Measurements from ENCODE around the gene CPT2.

CPT2 gene

DNA sequence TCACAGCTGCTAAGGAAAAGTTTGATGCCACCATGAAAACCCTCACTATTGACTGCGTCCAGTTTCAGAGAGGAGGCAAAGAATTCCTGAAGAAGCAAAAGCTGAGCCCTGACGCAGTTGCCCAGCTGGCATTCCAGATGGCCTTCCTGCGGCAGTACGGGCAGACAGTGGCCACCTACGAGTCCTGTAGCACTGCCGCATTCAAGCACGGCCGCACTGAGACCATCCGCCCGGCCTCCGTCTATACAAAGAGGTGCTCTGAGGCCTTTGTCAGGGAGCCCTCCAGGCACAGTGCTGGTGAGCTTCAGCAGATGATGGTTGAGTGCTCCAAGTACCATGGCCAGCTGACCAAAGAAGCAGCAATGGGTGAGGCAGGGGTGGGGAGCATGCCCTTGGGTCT is 14.3 kb downstream of the CPT2 start:
- TF ChIP-seq, protein P1, sequence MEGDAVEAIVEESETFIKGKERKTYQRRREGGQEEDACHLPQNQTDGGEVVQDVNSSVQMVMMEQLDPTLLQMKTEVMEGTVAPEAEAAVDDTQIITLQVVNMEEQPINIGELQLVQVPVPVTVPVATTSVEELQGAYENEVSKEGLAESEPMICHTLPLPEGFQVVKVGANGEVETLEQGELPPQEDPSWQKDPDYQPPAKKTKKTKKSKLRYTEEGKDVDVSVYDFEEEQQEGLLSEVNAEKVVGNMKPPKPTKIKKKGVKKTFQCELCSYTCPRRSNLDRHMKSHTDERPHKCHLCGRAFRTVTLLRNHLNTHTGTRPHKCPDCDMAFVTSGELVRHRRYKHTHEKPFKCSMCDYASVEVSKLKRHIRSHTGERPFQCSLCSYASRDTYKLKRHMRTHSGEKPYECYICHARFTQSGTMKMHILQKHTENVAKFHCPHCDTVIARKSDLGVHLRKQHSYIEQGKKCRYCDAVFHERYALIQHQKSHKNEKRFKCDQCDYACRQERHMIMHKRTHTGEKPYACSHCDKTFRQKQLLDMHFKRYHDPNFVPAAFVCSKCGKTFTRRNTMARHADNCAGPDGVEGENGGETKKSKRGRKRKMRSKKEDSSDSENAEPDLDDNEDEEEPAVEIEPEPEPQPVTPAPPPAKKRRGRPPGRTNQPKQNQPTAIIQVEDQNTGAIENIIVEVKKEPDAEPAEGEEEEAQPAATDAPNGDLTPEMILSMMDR (IDR thresholded peaks at IDR 0.05): no peak

DNA sequence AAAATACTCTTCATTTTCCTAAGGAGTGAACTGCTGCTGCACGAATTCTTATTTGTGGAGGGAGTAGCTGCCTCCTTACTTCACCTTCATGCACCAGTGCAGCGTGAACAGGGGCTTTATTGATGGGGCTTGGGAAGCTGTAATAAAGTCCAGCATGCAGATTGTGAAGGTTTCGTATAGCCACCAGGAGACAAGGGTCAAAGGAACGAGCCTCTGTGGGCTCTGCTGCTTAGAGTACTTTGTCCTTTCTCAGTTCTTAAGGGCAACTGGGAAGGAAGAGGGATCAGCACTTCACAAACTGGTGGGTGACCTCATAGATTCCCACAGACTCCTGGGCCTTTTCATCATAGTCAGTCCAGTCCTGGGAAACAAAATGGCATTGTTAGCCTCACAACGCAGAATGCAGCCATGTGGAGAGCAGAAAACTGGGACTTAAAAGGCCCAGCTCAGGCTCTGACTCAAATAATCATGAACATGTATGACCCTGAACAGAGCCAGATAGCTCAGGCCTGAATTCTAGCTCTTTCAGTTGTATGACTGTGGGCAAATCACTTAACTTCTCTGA is 17.8 kb downstream of the CPT2 start:
- TF ChIP-seq, protein P1 (IDR thresholded peaks at IDR 0.05): no peak

DNA sequence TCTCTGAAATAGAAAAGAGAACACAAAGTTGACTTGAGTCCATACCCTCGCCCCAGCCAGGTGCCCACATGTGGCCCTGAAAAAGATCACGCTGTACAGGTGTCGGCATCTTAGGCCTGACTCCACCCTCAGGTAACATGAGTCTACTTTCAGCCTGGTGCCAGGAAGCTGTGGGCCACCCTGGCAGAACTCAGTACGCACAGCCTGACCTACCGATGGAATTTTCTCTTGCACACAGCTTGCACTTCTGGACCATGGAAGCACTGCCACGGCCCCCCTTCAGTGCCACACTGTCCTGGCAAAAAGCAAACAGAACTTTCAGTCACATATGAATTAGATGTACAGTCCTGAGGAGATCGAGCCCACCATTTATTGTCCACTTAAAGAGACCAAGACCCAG is 21.6 kb downstream of the CPT2 start:
- TF ChIP-seq, protein P1 (IDR thresholded peaks at IDR 0.05): no peak

DNA sequence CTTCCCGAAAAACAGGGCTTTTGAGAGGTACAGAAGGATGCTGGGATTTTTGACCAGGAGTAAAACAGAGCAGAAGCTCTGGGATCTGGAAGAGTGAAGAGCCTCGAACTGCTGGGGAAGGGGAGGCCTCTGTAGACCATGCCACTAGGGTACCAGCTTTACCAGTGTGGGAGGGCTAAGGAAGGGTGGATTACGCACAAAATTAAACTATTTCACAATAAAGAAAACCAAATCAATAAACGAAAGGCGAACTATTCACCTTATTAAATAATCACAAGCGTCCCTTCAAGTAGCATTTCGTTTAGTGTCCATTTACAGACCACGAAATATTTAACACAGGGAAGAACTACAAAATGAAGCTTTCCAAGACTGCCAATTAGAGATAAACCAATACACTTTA is 23.1 kb downstream of the CPT2 start:
- TF ChIP-seq, protein P1 (IDR thresholded peaks at IDR 0.05): no peak

DNA sequence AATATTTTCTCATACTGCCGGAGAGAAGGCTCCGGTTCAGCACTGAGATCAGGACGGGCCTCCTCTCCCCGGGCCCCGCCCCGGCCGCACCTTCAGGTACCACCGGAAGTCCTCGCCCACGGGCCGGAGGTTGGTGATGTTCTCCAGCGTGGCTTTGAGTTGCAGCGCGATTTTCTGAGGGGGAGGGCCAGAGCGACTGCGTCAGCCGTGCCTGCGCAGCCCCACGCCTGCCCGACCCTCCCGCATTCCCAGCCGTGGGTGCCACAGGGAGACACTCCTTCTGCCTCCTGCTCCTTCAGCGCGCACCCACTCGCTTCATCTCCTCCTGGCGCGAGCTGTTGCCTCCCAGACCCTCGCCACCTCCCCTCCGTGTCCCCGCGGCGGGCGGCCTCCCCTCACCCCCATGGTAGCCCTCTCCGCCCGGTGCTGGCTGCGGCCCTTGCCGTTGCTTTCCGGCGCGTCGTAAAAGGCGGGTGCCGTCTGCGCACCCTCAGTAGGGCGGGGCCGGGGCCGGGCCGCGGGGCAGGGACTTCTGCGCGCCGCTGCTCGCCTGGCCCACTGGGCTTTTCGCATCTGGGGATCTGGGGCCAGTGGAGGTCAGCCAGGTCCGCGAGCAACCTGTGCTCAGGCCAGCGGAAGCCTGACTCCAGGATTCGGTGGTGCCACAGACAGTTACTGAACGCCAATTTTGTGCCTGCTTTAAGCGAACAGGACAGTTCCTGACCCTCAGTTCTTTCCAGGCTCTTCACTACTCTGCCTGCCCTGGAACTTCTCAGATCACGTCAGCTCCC is 23.7 kb downstream of the CPT2 start, which contains the start of gene CZIB:
TSS of gene CZIB (minus strand) at position 464 of the 791 bp plus-strand sequence. CDS start at position 405, 59 bp downstream.
- TF ChIP-seq, protein P1 (IDR thresholded peaks at IDR 0.05): no peak

DNA sequence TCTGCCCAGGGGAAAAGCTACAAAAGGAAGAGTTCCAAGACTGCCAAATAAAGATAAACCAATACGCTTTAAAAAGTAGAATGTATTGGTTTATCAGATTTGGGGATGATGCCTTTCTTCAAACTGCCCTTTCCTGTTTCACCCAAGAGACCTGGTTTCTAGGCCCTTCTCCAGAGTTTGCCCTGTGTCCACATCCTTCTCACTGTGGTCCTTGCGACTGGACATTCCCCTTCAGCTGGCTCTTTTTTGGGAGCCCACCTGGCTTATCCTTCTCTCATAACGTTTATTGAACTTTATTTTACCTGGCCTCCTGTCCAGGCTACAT is 24.3 kb downstream of the CPT2 start:
- TF ChIP-seq, protein P1 (IDR thresholded peaks at IDR 0.05): no peak

DNA sequence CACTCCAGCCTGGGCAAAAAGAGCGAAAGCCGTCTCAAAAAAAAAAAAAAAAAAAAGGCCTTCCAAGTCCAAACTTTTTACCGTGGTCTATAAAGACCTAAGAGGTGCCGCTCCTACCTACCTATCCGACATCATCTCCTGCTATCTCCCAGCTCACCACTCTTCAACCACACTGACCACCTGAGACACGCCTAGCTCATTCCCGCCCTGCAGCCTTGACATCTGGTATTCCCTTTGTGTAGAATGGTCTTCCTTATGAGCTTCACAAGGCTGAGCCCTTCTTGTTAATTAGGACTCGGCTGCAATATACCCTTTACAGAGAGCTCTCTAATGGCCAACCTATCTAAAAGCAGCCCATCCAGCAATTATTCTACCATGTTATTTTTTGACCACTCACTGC is 41.0 kb downstream of the CPT2 start:
- TF ChIP-seq, protein P1 (IDR thresholded peaks at IDR 0.05): no peak

Measured in LNCAP (cell line).